ENCODE data around the gene NUDT16L1.

The NUDT16L1 gene

GRCh38 chr16:4698321-4699045 lies 5.1 kb downstream of the NUDT16L1 start:
- Histone ChIP-seq H3K36me3 (replicated peaks) (peaks cover 61% of the 10 kb centered on the region), H3K27me3 (replicated peaks) (no peaks in the 10 kb centered on the region), H3K4me3 (ENCODE audit: low read depth, low read length) (no peak overlapping the region), H3K27ac (no peak overlapping the region)
- TF ChIP-seq, protein P1, sequence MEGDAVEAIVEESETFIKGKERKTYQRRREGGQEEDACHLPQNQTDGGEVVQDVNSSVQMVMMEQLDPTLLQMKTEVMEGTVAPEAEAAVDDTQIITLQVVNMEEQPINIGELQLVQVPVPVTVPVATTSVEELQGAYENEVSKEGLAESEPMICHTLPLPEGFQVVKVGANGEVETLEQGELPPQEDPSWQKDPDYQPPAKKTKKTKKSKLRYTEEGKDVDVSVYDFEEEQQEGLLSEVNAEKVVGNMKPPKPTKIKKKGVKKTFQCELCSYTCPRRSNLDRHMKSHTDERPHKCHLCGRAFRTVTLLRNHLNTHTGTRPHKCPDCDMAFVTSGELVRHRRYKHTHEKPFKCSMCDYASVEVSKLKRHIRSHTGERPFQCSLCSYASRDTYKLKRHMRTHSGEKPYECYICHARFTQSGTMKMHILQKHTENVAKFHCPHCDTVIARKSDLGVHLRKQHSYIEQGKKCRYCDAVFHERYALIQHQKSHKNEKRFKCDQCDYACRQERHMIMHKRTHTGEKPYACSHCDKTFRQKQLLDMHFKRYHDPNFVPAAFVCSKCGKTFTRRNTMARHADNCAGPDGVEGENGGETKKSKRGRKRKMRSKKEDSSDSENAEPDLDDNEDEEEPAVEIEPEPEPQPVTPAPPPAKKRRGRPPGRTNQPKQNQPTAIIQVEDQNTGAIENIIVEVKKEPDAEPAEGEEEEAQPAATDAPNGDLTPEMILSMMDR (IDR thresholded peaks at IDR 0.05; ENCODE audit: low read depth, low read length, missing control alignments) = no peak
- no peak for DNase-seq
- in situ Hi-C loops (cut with HindIII; ENCODE audit: low pct_ligation_motif_present, low sequenced_read_pairs) = no loop called here

DNA sequence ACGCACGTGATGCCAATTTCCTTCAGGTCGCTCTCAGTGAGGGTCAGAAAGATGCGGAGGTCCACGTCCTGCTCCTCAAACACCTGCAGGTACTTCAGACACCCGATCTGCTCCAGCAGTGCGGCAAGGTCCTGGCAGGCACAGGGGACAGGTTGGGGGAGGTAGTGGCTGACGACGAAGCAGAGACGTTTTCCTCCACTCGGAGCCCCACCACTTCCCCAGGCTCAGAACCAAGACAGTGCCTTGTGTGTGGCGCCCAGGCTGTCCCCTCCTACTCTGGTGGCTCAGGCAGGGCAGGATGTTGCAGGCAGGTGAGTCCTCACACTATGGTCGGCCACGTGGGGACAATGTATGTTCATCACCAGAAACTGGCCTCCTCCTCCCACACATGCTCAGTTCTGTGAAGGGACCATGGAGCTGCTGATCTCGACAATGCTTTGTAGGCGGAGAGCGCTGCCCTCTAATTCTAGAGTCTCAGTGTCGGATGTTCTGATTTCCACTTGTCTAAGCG lies 5.7 kb downstream of the NUDT16L1 start:
- Histone ChIP-seq H3K27me3 (replicated peaks) (no peaks in the 10 kb centered on the region), H3K4me3 (ENCODE audit: low read depth, low read length) (no peak overlapping the region), H3K36me3 (replicated peaks) (peaks cover 66% of the 10 kb centered on the region), H3K27ac (no peak overlapping the region)
- TF ChIP-seq, protein P1 (IDR thresholded peaks at IDR 0.05; ENCODE audit: low read depth, low read length, missing control alignments) = no peak
- in situ Hi-C loops (cut with HindIII; ENCODE audit: low pct_ligation_motif_present, low sequenced_read_pairs) = no loop called here
- DNase-seq = no peak

- Histone ChIP-seq H3K27ac (no peak overlapping the region), H3K4me3 (ENCODE audit: low read depth, low read length) (no peak overlapping the region), H3K27me3 (replicated peaks) (no peaks in the 10 kb centered on the region), H3K36me3 (replicated peaks) (peaks cover 70% of the 10 kb centered on the region)
- in situ Hi-C loops (cut with HindIII; ENCODE audit: low pct_ligation_motif_present, low sequenced_read_pairs) = no loop called here
- TF ChIP-seq, protein P1 (IDR thresholded peaks at IDR 0.05; ENCODE audit: low read depth, low read length, missing control alignments) = no peak
- no peak for DNase-seq
Observed at GRCh38 chr16:4700380-4700996, 7.1 kb downstream of the NUDT16L1 start.

DNA sequence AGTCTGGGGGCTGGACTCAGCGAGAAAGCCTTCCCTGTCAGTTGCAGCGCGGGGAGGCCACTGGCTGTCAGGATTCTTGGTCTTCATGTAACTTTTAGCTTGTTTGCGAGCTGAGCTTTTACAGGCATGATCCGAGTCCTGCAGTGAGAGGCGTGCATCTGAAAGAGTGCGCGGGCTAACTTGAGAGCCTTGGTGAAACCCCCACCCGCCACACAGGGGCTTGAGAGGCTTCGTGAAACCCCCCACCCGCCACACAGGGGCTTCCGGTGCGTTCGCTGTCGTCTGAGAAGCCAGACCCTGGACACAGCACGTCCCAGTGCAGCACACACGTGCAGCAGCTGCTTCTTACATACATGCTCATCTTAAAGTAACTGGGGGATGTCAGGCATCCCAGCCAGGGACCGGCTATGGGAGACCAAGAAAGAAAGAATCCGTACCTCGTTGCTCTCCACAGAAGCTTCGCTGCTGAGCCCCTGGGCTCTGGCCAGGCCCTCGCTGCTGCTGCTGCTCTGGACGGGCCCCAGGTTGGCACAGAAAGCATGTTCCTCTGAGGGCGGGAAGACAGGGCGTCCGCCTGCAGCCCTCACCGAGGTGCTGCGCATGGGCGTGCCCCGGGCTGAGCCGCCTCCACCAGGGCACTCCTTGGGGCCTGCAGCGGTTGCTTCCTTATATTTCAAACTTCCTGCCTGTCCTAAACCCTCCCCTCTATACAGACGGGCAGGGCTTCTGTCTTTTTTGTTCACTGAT lies 7.8 kb downstream of the NUDT16L1 start:
- TF ChIP-seq, protein P1 (IDR thresholded peaks at IDR 0.05; ENCODE audit: low read depth, low read length, missing control alignments) = no peak
- DNase-seq = no peak
- in situ Hi-C loops (cut with HindIII; ENCODE audit: low pct_ligation_motif_present, low sequenced_read_pairs) = no loop called here
- H3K4me3 ChIP-seq (ENCODE audit: low read depth, low read length) = no peak overlapping the region
- no peaks in the 10 kb centered on the region for H3K27me3 ChIP-seq (replicated peaks)
- H3K27ac ChIP-seq = no peak overlapping the region
- H3K36me3 ChIP-seq (replicated peaks) = peaks cover 63% of the 10 kb centered on the region

DNA sequence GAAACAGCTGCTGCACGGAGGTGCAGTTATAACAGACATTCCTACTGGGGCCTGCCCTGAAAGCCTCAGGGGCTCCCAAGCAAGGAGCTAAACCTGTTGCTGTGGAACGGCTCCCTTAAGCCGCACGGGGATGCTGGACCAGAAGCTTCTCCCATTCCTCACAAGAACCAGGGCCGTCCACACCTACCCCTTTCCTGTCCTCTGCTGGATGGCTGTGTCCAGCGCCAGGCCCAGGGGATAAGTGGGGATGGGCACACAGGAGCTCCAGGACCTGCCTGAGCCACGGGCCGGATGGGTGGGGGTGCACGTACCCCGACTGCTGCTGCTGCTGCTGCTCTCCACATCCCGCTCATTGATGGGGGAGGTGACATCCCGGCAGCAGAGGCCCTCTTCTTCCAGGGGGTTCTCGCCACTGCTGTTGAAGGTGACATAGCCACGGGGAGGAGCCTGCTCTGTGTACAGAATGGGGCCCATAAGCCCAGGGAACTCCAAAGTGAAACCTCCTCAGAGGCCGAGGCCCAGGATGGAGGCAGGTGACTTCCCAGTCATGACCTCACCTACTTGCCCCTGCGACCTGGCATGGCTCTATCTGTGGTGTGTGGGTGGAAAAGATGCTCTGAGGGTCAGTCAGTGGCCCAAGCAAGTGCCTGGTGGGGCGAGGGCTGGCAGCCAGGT lies 8.6 kb downstream of the NUDT16L1 start:
- Histone ChIP-seq H3K27me3 (replicated peaks) (no peaks in the 10 kb centered on the region), H3K36me3 (replicated peaks) (peaks cover 63% of the 10 kb centered on the region), H3K27ac (no peak overlapping the region), H3K4me3 (ENCODE audit: low read depth, low read length) (no peak overlapping the region)
- TF ChIP-seq, protein P1 (IDR thresholded peaks at IDR 0.05; ENCODE audit: low read depth, low read length, missing control alignments) = no peak
- no peak for DNase-seq
- in situ Hi-C loops (cut with HindIII; ENCODE audit: low pct_ligation_motif_present, low sequenced_read_pairs) = no loop called here

All from brain microvascular endothelial cell (primary cell).